H9 (cell line): ENCODE results near the gene DNAJB5. TPM values are rescaled to one million over a fixed set of nuclear protein-coding genes. Genes with fewer than 3 reads are reported as not detected.

Source experiments
- DNase-seq: peaks from one replicate; pipeline ENCODE4 v3.0.0-alpha.2; 2017
- H2AFZ ChIP-seq: one replicate; pipeline ENCODE4 v1.6.1; 2013; ENCODE audit warnings: mild to moderate bottlenecking, low read length, control low read depth, moderate library complexity
- H2AK5ac ChIP-seq: 2 replicates; pipeline ENCODE4 v1.6.1; 2013; ENCODE audit warnings: low read length, control low read depth, mixed read lengths; ENCODE audit not compliant: insufficient read length
- H2BK120ac ChIP-seq: one replicate; pipeline ENCODE4 v1.6.1; 2013; ENCODE audit warnings: low read depth, mild to moderate bottlenecking, low read length, control low read depth, inconsistent platforms; ENCODE audit not compliant: poor library complexity, severe bottlenecking
- H2BK12ac ChIP-seq: 2 replicates; pipeline ENCODE4 v1.6.1; 2013; ENCODE audit warnings: low read length, control low read depth, mixed read lengths, low read depth; ENCODE audit not compliant: insufficient read length
- H2BK15ac ChIP-seq: 2 replicates; pipeline ENCODE4 v1.6.1; 2013; ENCODE audit warnings: low read depth, low read length, control low read depth
- H2BK20ac ChIP-seq: one replicate; pipeline ENCODE4 v1.6.1; 2013; ENCODE audit warnings: low read depth, mild to moderate bottlenecking, low read length, control low read depth, inconsistent platforms; ENCODE audit not compliant: poor library complexity, severe bottlenecking
- H2BK5ac ChIP-seq: 2 replicates; pipeline ENCODE4 v1.6.1; 2013; ENCODE audit warnings: low read length, control low read depth, mixed read lengths; ENCODE audit not compliant: insufficient read length
- H3K14ac ChIP-seq: 2 replicates; pipeline ENCODE4 v1.6.1; 2013; ENCODE audit warnings: low read length, control low read depth; ENCODE audit not compliant: insufficient read depth
- H3K18ac ChIP-seq: 2 replicates; pipeline ENCODE4 v1.6.1; 2013; ENCODE audit warnings: low read depth, mild to moderate bottlenecking, mixed read lengths, low read length, control low read depth; ENCODE audit not compliant: insufficient read length
- H3K23ac ChIP-seq: 2 replicates; pipeline ENCODE4 v1.6.1; 2013; ENCODE audit warnings: low read length, control low read depth, mixed read lengths, low read depth; ENCODE audit not compliant: insufficient read length
- H3K23me2 ChIP-seq: 2 replicates; pipeline ENCODE4 v1.6.1; 2013; ENCODE audit warnings: low read depth, mild to moderate bottlenecking, mixed read lengths, low read length, control low read depth; ENCODE audit not compliant: insufficient read length, poor library complexity, severe bottlenecking
- H3K27ac ChIP-seq: 2 replicates; pipeline ENCODE4 v1.5.1; 2013; ENCODE audit warnings: low read length, control low read depth, mixed read lengths, low read depth; ENCODE audit not compliant: insufficient read length
- H3K27me3 ChIP-seq: 2 replicates; pipeline ENCODE4 v1.6.1; 2013; ENCODE audit warnings: low read length, control low read depth, inconsistent platforms; ENCODE audit not compliant: insufficient read depth
- H3K4ac ChIP-seq: 2 replicates; pipeline ENCODE4 v1.6.1; 2013; ENCODE audit warnings: low read depth, mild to moderate bottlenecking, control low read depth, inconsistent platforms, low read length, moderate library complexity
- H3K4me1 ChIP-seq: 2 replicates; pipeline ENCODE4 v1.6.1; 2013; ENCODE audit warnings: low read length, control low read depth, inconsistent platforms; ENCODE audit not compliant: insufficient read depth
- H3K4me2 ChIP-seq: 2 replicates; pipeline ENCODE4 v1.6.1; 2013; ENCODE audit warnings: low read length, control low read depth, mixed read lengths; ENCODE audit not compliant: insufficient read length, insufficient read depth
- H3K56ac ChIP-seq: 2 replicates; pipeline ENCODE4 v1.6.1; 2013; ENCODE audit warnings: low read depth, mild to moderate bottlenecking, mixed read lengths, low read length, control low read depth; ENCODE audit not compliant: insufficient read length
- H3K79me1 ChIP-seq: 2 replicates; pipeline ENCODE4 v1.6.1; 2013; ENCODE audit warnings: low read depth, mild to moderate bottlenecking, moderate library complexity, low read length, control low read depth, inconsistent platforms; ENCODE audit not compliant: insufficient read depth, poor library complexity, severe bottlenecking
- H3K79me2 ChIP-seq: 2 replicates; pipeline ENCODE4 v1.6.1; 2013; ENCODE audit warnings: low read length, control low read depth, inconsistent platforms; ENCODE audit not compliant: insufficient read depth
- H3K9ac ChIP-seq: 2 replicates; pipeline ENCODE4 v1.6.1; 2013; ENCODE audit warnings: low read length, control low read depth, mixed read lengths; ENCODE audit not compliant: insufficient read length; ENCODE audit errors: extremely low read depth
- H3K9me3 ChIP-seq: one replicate; pipeline ENCODE4 v1.6.1; 2013; ENCODE audit warnings: low read depth, low read length, inconsistent platforms; ENCODE audit not compliant: control insufficient read depth
- H3T11ph ChIP-seq: one replicate; pipeline ENCODE4 v1.6.1; 2013; ENCODE audit warnings: mild to moderate bottlenecking, low read length, control low read depth, inconsistent platforms
- H4K20me1 ChIP-seq: one replicate; pipeline ENCODE4 v1.6.1; 2013; ENCODE audit not compliant: control insufficient read depth, insufficient read length, insufficient read depth
- H4K5ac ChIP-seq: 2 replicates; pipeline ENCODE4 v1.6.1; 2013; ENCODE audit warnings: low read depth, mild to moderate bottlenecking, mixed read lengths, low read length, control low read depth; ENCODE audit not compliant: insufficient read length
- H4K8ac ChIP-seq: replicated peaks from 2 replicates; pipeline ENCODE4 v1.6.1; 2013; ENCODE audit warnings: low read length, control low read depth, mixed read lengths, low read depth; ENCODE audit not compliant: insufficient read length
- H4K91ac ChIP-seq: 2 replicates; pipeline ENCODE4 v1.6.1; 2013; ENCODE audit warnings: low read depth, mild to moderate bottlenecking, moderate library complexity, mixed read lengths, low read length, control low read depth; ENCODE audit not compliant: insufficient read length
- H3K27ac Mint-ChIP-seq, 3 experiments: 2 replicates in 2 of 3; 3 replicates in 1 of 3; pipeline ENCODE4 v1.8.0; 2020 to 2021; ENCODE audit warnings: mixed read lengths in 3 of 3, mild to moderate bottlenecking in 1 of 3, moderate library complexity in 1 of 3
- H3K27me3 Mint-ChIP-seq: 2 replicates; pipeline ENCODE4 v1.8.0; 2021; ENCODE audit warnings: low read depth, mild to moderate bottlenecking, moderate library complexity, mixed read lengths
- H3K36me3 Mint-ChIP-seq, 3 experiments: 2 replicates in 2 of 3; 3 replicates in 1 of 3; pipeline ENCODE4 v1.8.0; 2020 to 2021; ENCODE audit warnings: low read depth in 3 of 3, mixed read lengths in 3 of 3; ENCODE audit not compliant: insufficient read depth in 1 of 3
- H3K4me1 Mint-ChIP-seq, 2 experiments: 2 replicates each; pipeline ENCODE4 v1.8.0; 2020; ENCODE audit warnings: mixed read lengths in 2 of 2
- H3K4me3 Mint-ChIP-seq, 2 experiments: 2 replicates in 1 of 2; 3 replicates in 1 of 2; pipeline ENCODE4 v1.8.0; 2020 to 2021; ENCODE audit warnings: mild to moderate bottlenecking in 2 of 2, mixed read lengths in 2 of 2, moderate library complexity in 1 of 2
- H3K9me3 Mint-ChIP-seq, 2 experiments: 2 replicates in 1 of 2; 3 replicates in 1 of 2; pipeline ENCODE4 v1.8.0; 2020; ENCODE audit warnings: mild to moderate bottlenecking in 2 of 2, mixed read lengths in 2 of 2, moderate library complexity in 1 of 2
- CTCF ChIP-seq: fragments of 200-600 bp; sonication (generic); conservative IDR thresholded peaks from 3 replicates; pipeline ENCODE4 v1.8.0; 2021; ENCODE audit warnings: antibody characterized with exemption, mild to moderate bottlenecking
- WGBS: extraction: QIAGEN DNeasy Blood & Tissue Kit; methylation state at CpG from one replicate; pipeline ENCODE4 v1.1.7; 2013; ENCODE audit warnings: missing lambda C conversion rate, low lambda C conversion rate, mixed read lengths; ENCODE audit not compliant: insufficient read length; ENCODE audit errors: extremely low coverage; 5-methylcytosine and 5-hydroxymethylcytosine counted together
- total RNA-seq: library from RNA; stranded (reverse); gene quantifications from 2 replicates; pipeline ENCODE4 v1.2.1, GENCODE V29; 2021

Gene DNAJB5
- total RNA-seq, 1 experiment from 2014 or later, result 38.9 TPM

GRCh38 chr9:34987160-34987901 lies 2.2 kb upstream of the DNAJB5 start:
- no peak overlapping the region for H4K5ac ChIP-seq
- no peak overlapping the region for H3K23ac ChIP-seq
- H3K4me2 ChIP-seq, result no peak overlapping the region
- peak overlapping the region in 1 of 3 experiments; percentile 49; a peak in 1 of 7 replicates for H3K27ac Mint-ChIP-seq
- H4K20me1 ChIP-seq, result no peaks in the 10 kb centered on the region
- H2BK120ac ChIP-seq, result no peak overlapping the region
- H3K4me3 Mint-ChIP-seq, result peak overlapping the region in 1 of 2 experiments; percentile 24; a peak in 2 of 5 replicates
- H3K27ac ChIP-seq, result no peak overlapping the region
- no peak overlapping the region for H2AK5ac ChIP-seq
- no peak overlapping the region for H3T11ph ChIP-seq
- H3K4me1 ChIP-seq, result peaks cover 7% of the 10 kb centered on the region; the same call in 1 of the 2 replicates
- no peaks in the 10 kb centered on the region for H3K27me3 ChIP-seq
- no peak overlapping the region for H2BK15ac ChIP-seq
- DNase-seq, result no peak
- no CpG with 5 or more reads among the region's 7 CpGs for WGBS
- no peaks in the 10 kb centered on the region for H3K79me1 ChIP-seq
- no peak overlapping the region for H3K9ac ChIP-seq
- H2BK5ac ChIP-seq, result no peak overlapping the region
- peaks cover 0 to 7% (median 3%) of the 10 kb centered on the region in 3 experiments; a peak in 5 of 7 replicates for H3K36me3 Mint-ChIP-seq
- TF ChIP-seq CTCF, result no peak
- H3K14ac ChIP-seq, result no peak overlapping the region
- H4K91ac ChIP-seq, result no peak overlapping the region
- no peaks in the 10 kb centered on the region for H3K79me2 ChIP-seq
- no peak overlapping the region for H4K8ac ChIP-seq
- no peak overlapping the region for H2AFZ ChIP-seq
- no peak overlapping the region for H3K56ac ChIP-seq
- H3K9me3 Mint-ChIP-seq, result no peaks in the 10 kb centered on the region; a peak in 2 of 5 replicates
- H3K27me3 Mint-ChIP-seq, result peaks cover 1% of the 10 kb centered on the region; the same call in 1 of the 2 replicates
- H3K23me2 ChIP-seq, result peaks cover 16% of the 10 kb centered on the region
- peak overlapping the region; percentile 18 for H3K18ac ChIP-seq
- no peak overlapping the region for H2BK20ac ChIP-seq
- H3K4me1 Mint-ChIP-seq, result peaks cover 32 to 51% of the 10 kb centered on the region in 2 experiments
- H2BK12ac ChIP-seq, result no peak overlapping the region
- H3K9me3 ChIP-seq, result no peaks in the 10 kb centered on the region
- no peak overlapping the region for H3K4ac ChIP-seq
